HCT116 (cell line): ENCODE data around the gene NCAPH2.
"Not testable (repeated sequence)": the region's sequence is repeated elsewhere in the genome, so short reads cannot be mapped to it uniquely, and the experiment has no call there.

Experiments
- EZH2 ChIP-seq: fragments of 200-600 bp; sonication (generic); IDR thresholded peaks from 2 replicates; pipeline ENCODE4 v1.6.1; 2017; ENCODE audit warnings: antibody characterized with exemption, mixed run types
- POLR2AphosphoS5 ChIP-seq: IDR thresholded peaks from 2 replicates; pipeline ENCODE4 v1.6.1; 2011; ENCODE audit warnings: mild to moderate bottlenecking, low read depth, low read length, moderate library complexity
- TF ChIP-seq, protein P1 (sequence below), 3 experiments: fragments of 200-600 bp in 1 of 3; sonication (generic) in 1 of 3; IDR thresholded peaks in 2 of 3; conservative IDR thresholded peaks in 1 of 3; 2 replicates each; pipeline ENCODE4 v1.5.1; 2012 to 2017; ENCODE audit warnings: low read depth in 2 of 3, low read length in 2 of 3, antibody characterized with exemption in 1 of 3, borderline replicate concordance in 1 of 3, control low read depth in 1 of 3, mild to moderate bottlenecking in 1 of 3, mixed read lengths in 1 of 3, mixed run types in 1 of 3, moderate library complexity in 1 of 3; ENCODE audit not compliant: insufficient read depth in 1 of 3

- not testable (repeated sequence) for TF ChIP-seq POLR2AphosphoS5, EZH2
- TF ChIP-seq, protein P1, sequence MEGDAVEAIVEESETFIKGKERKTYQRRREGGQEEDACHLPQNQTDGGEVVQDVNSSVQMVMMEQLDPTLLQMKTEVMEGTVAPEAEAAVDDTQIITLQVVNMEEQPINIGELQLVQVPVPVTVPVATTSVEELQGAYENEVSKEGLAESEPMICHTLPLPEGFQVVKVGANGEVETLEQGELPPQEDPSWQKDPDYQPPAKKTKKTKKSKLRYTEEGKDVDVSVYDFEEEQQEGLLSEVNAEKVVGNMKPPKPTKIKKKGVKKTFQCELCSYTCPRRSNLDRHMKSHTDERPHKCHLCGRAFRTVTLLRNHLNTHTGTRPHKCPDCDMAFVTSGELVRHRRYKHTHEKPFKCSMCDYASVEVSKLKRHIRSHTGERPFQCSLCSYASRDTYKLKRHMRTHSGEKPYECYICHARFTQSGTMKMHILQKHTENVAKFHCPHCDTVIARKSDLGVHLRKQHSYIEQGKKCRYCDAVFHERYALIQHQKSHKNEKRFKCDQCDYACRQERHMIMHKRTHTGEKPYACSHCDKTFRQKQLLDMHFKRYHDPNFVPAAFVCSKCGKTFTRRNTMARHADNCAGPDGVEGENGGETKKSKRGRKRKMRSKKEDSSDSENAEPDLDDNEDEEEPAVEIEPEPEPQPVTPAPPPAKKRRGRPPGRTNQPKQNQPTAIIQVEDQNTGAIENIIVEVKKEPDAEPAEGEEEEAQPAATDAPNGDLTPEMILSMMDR (IDR thresholded peaks at IDR 0.05 in 2 of 3, conservative IDR thresholded peaks at IDR 0.05 in 1 of 3; ENCODE audit: borderline replicate concordance in 1 of 3, insufficient read depth in 1 of 3, low read depth in 2 of 3, low read length in 2 of 3): not testable (repeated sequence)
Measured at GRCh38 chr22:50541667-50542026, 33.6 kb downstream of the NCAPH2 start.
